GM06990 (cell line): ENCODE results near the gene CALR.

Source experiments
- DNase-seq: peaks from one replicate; pipeline ENCODE4 v3.0.0-alpha.2; 2011; ENCODE audit not compliant: insufficient read length; ENCODE audit errors: extremely low read depth
- H3K27me3 ChIP-seq: replicated peaks from 2 replicates; pipeline ENCODE4 v1.6.0; 2011; ENCODE audit warnings: low read length; ENCODE audit not compliant: control insufficient read depth, insufficient read depth
- H3K36me3 ChIP-seq: 2 replicates; pipeline ENCODE4 v1.5.1; 2011; ENCODE audit warnings: low read length; ENCODE audit not compliant: control insufficient read depth, insufficient read depth
- H3K4me3 ChIP-seq: replicated peaks from 2 replicates; pipeline ENCODE4 v1.5.1; 2011; ENCODE audit warnings: low read depth, mild to moderate bottlenecking, control low read depth, low read length
- TF ChIP-seq, protein P1 (sequence below): IDR thresholded peaks from 2 replicates; pipeline ENCODE4 v1.5.1; 2011; ENCODE audit warnings: low read length, control low read depth, mild to moderate bottlenecking, inconsistent platforms; ENCODE audit not compliant: insufficient read depth, poor library complexity, severe bottlenecking

The CALR gene

DNA sequence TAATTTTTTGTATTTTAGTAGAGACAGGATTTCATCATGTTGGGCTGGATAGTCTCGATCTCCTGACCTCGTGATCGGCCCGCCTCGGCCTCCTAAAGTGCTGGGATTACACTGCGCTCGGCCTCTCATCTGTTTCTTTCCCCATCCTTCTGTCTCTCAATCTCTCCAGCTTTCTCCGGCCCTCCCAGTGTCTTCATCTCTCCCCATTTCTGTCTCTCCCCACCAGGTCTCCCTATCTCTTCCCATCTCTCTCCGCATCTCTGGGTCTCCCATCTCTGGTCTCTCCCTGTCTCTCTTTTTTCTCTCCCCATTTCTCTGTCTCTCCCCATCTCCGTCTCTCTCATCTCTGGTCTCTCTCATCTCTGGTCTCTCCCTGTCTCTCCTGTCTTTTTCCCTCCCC lies 44.7 kb downstream of the CALR start:
- Histone ChIP-seq H3K27me3 (no peaks in the 10 kb centered on the region; the same call in 1 of the 2 replicates), H3K4me3 (no peak overlapping the region), H3K36me3 (no peaks in the 10 kb centered on the region)
- DNase-seq = no peak
- TF ChIP-seq, protein P1, sequence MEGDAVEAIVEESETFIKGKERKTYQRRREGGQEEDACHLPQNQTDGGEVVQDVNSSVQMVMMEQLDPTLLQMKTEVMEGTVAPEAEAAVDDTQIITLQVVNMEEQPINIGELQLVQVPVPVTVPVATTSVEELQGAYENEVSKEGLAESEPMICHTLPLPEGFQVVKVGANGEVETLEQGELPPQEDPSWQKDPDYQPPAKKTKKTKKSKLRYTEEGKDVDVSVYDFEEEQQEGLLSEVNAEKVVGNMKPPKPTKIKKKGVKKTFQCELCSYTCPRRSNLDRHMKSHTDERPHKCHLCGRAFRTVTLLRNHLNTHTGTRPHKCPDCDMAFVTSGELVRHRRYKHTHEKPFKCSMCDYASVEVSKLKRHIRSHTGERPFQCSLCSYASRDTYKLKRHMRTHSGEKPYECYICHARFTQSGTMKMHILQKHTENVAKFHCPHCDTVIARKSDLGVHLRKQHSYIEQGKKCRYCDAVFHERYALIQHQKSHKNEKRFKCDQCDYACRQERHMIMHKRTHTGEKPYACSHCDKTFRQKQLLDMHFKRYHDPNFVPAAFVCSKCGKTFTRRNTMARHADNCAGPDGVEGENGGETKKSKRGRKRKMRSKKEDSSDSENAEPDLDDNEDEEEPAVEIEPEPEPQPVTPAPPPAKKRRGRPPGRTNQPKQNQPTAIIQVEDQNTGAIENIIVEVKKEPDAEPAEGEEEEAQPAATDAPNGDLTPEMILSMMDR = no peak

DNA sequence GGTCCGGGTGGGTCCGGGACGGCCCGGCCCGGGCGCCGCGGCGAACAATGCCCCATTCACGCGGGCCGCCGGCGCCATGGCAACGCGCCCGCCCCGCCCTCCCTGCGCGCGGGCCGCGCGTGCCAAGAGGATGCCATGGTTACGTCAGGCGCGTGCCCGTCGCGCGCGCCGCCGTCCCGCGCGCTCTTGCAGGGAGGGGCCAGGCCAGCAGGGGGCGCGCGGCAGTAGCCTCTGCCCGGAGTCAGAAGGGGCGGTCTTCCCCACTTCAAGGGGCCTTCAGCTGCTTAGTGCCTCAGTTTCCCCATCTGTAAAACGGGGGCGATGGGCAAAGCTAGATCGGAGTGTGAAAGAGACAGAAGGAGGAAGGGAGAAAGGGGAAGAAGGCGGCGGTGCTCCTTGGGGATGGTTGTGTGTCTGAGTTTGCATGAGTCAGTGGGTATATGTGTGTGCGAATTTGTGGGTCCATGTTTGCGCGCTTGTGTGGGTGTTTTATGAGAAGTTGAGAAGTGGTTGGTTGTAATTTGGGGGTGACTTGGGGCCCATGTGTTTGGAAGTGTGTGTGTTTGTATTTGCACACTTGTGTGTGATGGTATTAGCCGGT lies 45.2 kb downstream of the CALR start:
- H3K27me3 ChIP-seq = no peaks in the 10 kb centered on the region; the same call in 1 of the 2 replicates
- no peak overlapping the region for H3K4me3 ChIP-seq
- peak; percentile 83 for DNase-seq
- TF ChIP-seq, protein P1 = peak; percentile 61
- H3K36me3 ChIP-seq = no peaks in the 10 kb centered on the region

DNA sequence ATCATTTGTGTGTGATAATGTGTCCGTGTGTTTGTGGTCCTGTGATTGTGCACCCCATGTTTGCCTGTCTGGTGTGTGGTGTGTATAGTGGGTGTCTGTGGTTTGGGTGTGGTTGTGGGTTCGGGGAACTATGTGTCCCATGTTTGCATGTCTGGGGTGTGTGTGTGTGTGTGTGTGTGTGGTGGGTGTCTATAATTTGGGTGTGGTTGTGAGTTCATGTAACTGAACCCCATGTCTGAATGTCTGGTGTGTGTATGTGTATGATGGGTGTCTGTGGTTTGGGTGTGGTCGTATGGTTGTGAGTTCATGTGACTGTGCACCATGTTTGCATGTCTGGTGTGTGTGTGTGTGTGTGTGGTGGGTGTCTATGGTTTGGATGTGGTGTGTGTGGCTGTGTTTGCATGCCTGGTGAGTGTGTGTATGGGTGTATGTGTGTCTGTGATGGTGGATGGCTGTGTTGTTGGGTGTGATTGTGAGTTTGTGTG lies 45.8 kb downstream of the CALR start:
- Histone ChIP-seq H3K27me3 (no peaks in the 10 kb centered on the region; the same call in 1 of the 2 replicates), H3K4me3 (no peak overlapping the region), H3K36me3 (no peaks in the 10 kb centered on the region)
- TF ChIP-seq, protein P1 = no peak
- no peak for DNase-seq

DNA sequence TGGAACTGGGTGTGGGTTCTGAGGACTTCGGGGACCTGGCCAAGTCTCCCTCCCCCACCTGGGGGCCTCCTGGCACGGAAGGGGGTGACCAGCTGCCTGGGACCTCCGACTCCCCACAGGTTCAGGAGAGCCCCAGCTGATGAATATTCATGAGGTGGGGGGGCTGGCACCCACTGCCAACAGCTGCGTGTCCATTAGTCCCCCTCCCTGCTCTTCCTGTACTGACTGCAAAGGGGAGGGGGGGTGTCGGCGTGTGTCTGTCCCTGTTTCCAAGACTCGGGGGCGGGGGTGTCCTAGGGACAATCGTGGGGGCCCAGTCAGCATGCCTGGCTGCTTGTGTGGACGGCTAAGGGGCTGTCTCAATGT lies 46.3 kb downstream of the CALR start:
- DNase-seq = no peak
- Histone ChIP-seq H3K27me3 (no peaks in the 10 kb centered on the region; the same call in 1 of the 2 replicates), H3K36me3 (no peaks in the 10 kb centered on the region), H3K4me3 (no peak overlapping the region)
- TF ChIP-seq, protein P1 = no peak

DNA sequence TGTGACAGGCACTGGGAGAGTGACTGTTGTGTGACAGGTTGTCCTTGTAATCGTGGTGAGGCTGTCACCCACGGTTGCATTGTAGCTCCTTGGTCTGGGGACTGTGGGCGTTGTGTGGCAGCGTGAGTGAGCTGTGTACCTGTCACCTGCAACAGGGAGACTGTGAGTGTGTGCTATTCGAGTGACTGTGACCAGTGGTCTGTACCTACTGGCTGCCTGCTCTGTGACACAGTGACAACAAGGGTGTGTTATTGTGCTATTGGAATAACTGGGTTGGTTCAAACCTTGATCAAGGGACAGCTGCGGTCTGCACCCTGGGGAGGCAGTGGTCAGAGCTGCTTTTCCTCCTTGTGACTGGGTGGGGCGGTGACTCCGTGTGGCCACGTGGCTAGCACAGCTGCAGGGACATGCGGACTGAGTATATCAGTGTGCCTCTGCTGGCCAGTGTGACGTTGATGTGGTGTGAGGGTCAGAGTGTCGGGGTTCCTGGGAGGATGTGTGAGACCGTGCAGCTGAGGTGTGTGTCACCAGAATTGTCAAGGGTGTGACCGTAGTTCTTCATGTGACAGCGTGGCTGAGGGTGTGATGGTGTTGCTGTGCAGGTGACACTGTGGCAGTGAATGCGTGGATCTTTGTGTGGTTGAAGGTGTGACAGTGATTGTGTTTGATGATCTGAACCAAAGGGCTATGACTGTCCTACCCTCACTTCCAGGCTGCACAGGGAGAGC lies 46.8 kb downstream of the CALR start:
- Histone ChIP-seq H3K36me3 (no peaks in the 10 kb centered on the region), H3K27me3 (no peaks in the 10 kb centered on the region; the same call in 1 of the 2 replicates), H3K4me3 (no peak overlapping the region)
- TF ChIP-seq, protein P1 = no peak
- no peak for DNase-seq
